C4-2B (cell line): ENCODE measurements around the gene C19orf67.

ENCODE experiments used
- ZFX ChIP-seq: fragments of 450-650 bp; IDR thresholded peaks from 2 replicates; pipeline ENCODE4 v1.6.1; 2017
- TF ChIP-seq, protein P1 (sequence below): fragments of 450-650 bp; conservative IDR thresholded peaks from 2 replicates; pipeline ENCODE4 v1.5.1; 2017; ENCODE audit warnings: mild to moderate bottlenecking

DNA sequence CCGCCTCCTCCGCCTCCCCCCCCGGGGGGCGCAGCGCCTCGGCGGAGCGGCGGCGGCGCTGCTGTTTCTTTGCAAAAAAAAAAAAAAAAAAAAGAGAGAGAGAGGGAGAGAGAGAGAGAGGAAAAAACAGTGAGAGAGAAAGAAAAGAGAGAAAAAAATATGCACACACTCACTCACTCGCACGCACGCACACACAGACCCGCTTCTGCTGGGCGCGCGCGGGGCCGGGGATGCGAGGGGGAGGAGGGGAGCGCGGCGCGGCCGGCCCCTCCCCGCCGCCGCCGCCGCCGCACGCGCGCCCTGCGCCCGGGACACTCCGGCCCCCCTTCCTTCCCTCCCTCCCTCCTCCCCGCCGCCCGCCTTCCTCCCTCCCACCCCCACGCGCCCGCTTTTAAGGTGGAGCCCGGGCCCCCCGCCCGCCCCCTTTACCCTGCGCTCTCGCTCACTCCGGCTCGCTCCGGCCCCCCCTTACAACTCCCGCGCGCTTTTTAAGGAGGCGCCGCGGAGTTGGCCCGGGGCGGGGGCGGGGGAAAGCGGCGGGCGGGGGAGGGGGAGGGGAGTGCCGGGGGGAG, 5.0 kb upstream of the C19orf67 start, which contains the start of gene SAMD1:
- TF ChIP-seq, protein P1, sequence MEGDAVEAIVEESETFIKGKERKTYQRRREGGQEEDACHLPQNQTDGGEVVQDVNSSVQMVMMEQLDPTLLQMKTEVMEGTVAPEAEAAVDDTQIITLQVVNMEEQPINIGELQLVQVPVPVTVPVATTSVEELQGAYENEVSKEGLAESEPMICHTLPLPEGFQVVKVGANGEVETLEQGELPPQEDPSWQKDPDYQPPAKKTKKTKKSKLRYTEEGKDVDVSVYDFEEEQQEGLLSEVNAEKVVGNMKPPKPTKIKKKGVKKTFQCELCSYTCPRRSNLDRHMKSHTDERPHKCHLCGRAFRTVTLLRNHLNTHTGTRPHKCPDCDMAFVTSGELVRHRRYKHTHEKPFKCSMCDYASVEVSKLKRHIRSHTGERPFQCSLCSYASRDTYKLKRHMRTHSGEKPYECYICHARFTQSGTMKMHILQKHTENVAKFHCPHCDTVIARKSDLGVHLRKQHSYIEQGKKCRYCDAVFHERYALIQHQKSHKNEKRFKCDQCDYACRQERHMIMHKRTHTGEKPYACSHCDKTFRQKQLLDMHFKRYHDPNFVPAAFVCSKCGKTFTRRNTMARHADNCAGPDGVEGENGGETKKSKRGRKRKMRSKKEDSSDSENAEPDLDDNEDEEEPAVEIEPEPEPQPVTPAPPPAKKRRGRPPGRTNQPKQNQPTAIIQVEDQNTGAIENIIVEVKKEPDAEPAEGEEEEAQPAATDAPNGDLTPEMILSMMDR = no peak
- TF ChIP-seq ZFX = no peak
